Smooth muscle cell (in vitro differentiated cells): ENCODE data around the gene ADAMTS17. TPM values are rescaled to one million over a fixed set of nuclear protein-coding genes. Genes with fewer than 3 reads are reported as not detected.
A peak's percentile ranks its signal among the peaks of the same experiment; 100 is the strongest.

ENCODE experiments used
- DNase-seq: peaks from one replicate; lab custom pipeline; 2025; ENCODE audit not compliant: unreplicated experiment; lab: John Stamatoyannopoulos, UW
- H2AFZ ChIP-seq: fragments of 200-600 bp; sonication (generic); 2 replicates; pipeline ENCODE4 v1.6.0; 2016; ENCODE audit warnings: antibody characterized with exemption, low read depth, mild to moderate bottlenecking
- H3F3A ChIP-seq: fragments of 200-600 bp; sonication (generic); 2 replicates; pipeline ENCODE4 v1.6.0; 2017; ENCODE audit warnings: antibody characterized with exemption, low read depth
- H3K27ac ChIP-seq: fragments of 200-600 bp; sonication (generic); 2 replicates; pipeline ENCODE4 v1.5.1; 2016; ENCODE audit warnings: low read depth, mild to moderate bottlenecking
- H3K27me3 ChIP-seq: fragments of 200-600 bp; sonication (generic); 2 replicates; pipeline ENCODE4 v1.6.1; 2016; ENCODE audit warnings: low read depth, mild to moderate bottlenecking
- H3K36me3 ChIP-seq: fragments of 200-600 bp; sonication (generic); 2 replicates; pipeline ENCODE4 v1.5.1; 2016; ENCODE audit warnings: low read depth
- H3K4me1 ChIP-seq: fragments of 200-600 bp; sonication (generic); 2 replicates; pipeline ENCODE4 v1.5.1; 2016; ENCODE audit warnings: low read depth
- H3K4me2 ChIP-seq: fragments of 200-600 bp; sonication (generic); 2 replicates; pipeline ENCODE4 v1.6.0; 2016; ENCODE audit warnings: mild to moderate bottlenecking
- H3K4me3 ChIP-seq: fragments of 200-600 bp; sonication (generic); 2 replicates; pipeline ENCODE4 v1.5.1; 2016; ENCODE audit warnings: mild to moderate bottlenecking
- H3K79me2 ChIP-seq: fragments of 200-600 bp; sonication (generic); 2 replicates; pipeline ENCODE4 v1.6.0; 2016; ENCODE audit warnings: low read depth, mild to moderate bottlenecking
- H3K9ac ChIP-seq: fragments of 200-600 bp; sonication (generic); 2 replicates; pipeline ENCODE4 v1.6.0; 2016; ENCODE audit warnings: low read depth
- H3K9me3 ChIP-seq: fragments of 200-600 bp; sonication (generic); replicated peaks from 2 replicates; pipeline ENCODE4 v1.5.1; 2016; ENCODE audit warnings: low read depth
- H4K20me1 ChIP-seq: fragments of 200-600 bp; sonication (generic); 2 replicates; pipeline ENCODE4 v1.6.0; 2016; ENCODE audit warnings: low read depth
- WGBS: methylation state at CpG from one replicate; pipeline ENCODE4 v1.1.7; 2016; ENCODE audit warnings: low lambda C conversion rate; 5-methylcytosine and 5-hydroxymethylcytosine counted together
- polyA plus RNA-seq: library from polyadenylated mRNA; unstranded; fragments of >200 nt; fragmentation: Nextera tagmentation; extraction: Ambion mirVana; gene quantifications from 2 replicates; pipeline ENCODE4 v1.2.1, GENCODE V29; 2016
- total RNA-seq: library from RNA; depleted of rRNA; stranded (reverse); fragments of >200 nt; gene quantifications from 2 replicates; pipeline ENCODE4 v1.2.3, GENCODE V29; 2014
- TF ChIP-seq, protein P1 (sequence below): fragments of 200-600 bp; sonication (generic); IDR thresholded peaks from 2 replicates; pipeline ENCODE4 v1.5.1; 2017; ENCODE audit warnings: borderline replicate concordance, mild to moderate bottlenecking, antibody characterized with exemption; ENCODE audit not compliant: insufficient read depth, poor library complexity, severe bottlenecking

The ADAMTS17 gene
- total and polyA plus RNA-seq, 2 experiments from 2014 or later: 0.63 to 3.1 TPM

GRCh38 chr15:100083572-100083971 lies 258.2 kb downstream of the ADAMTS17 start:
- TF ChIP-seq, protein P1, sequence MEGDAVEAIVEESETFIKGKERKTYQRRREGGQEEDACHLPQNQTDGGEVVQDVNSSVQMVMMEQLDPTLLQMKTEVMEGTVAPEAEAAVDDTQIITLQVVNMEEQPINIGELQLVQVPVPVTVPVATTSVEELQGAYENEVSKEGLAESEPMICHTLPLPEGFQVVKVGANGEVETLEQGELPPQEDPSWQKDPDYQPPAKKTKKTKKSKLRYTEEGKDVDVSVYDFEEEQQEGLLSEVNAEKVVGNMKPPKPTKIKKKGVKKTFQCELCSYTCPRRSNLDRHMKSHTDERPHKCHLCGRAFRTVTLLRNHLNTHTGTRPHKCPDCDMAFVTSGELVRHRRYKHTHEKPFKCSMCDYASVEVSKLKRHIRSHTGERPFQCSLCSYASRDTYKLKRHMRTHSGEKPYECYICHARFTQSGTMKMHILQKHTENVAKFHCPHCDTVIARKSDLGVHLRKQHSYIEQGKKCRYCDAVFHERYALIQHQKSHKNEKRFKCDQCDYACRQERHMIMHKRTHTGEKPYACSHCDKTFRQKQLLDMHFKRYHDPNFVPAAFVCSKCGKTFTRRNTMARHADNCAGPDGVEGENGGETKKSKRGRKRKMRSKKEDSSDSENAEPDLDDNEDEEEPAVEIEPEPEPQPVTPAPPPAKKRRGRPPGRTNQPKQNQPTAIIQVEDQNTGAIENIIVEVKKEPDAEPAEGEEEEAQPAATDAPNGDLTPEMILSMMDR: no peak
- H3K4me1 ChIP-seq: peaks cover 9% of the 10 kb centered on the region
- H3F3A ChIP-seq: no peaks in the 10 kb centered on the region
- peak overlapping the region; percentile 24 for H3K4me2 ChIP-seq
- H3K27me3 ChIP-seq: no peaks in the 10 kb centered on the region
- H3K36me3 ChIP-seq: no peaks in the 10 kb centered on the region
- H2AFZ ChIP-seq: no peak overlapping the region
- H3K79me2 ChIP-seq: no peaks in the 10 kb centered on the region
- DNase-seq: no peak
- H4K20me1 ChIP-seq: no peaks in the 10 kb centered on the region
- 100% methylated on average over 2 of the region's 2 CpGs for WGBS
- H3K27ac ChIP-seq: peak overlapping the region; percentile 42
- H3K9ac ChIP-seq: peak overlapping the region; percentile 28
- H3K9me3 ChIP-seq: no peaks in the 10 kb centered on the region
- H3K4me3 ChIP-seq: no peak overlapping the region

DNA sequence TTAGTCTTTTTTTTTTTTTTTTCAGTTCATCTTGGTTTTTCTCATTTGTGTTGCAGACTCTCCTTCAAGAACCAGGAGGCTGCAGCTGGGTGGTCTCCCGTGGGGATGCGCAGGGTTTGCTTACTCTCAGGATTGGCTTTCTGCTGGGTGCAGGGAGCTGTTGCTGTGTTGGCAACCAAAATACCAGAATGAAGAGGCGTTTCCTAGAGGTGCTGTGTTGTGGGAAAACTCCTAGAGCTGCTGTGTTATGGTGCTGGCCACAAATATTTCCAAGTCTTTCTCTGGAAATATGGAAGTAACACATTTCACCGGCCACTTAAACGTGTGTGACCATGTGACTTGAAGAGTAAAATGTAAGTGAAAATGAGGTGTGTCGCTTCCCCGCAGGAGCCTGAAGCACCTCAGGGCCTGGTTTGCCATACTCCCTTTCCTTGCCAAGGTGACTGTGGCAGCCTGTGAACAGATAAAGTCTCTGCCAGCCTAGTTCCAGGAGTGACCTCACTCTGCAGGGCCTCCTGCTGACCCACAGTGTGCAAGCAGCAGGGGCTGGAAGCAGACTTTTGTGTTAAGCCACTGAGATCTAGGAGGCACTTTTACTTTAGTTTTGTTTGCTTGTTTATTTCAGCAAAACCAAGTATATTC lies 258.9 kb downstream of the ADAMTS17 start:
- Histone ChIP-seq H3K27ac (peak overlapping the region; percentile 42), H3K79me2 (no peaks in the 10 kb centered on the region), H3K36me3 (no peaks in the 10 kb centered on the region), H2AFZ (no peak overlapping the region), H3K4me2 (peak overlapping the region; percentile 24), H3K9ac (peak overlapping the region; percentile 28), H3F3A (no peaks in the 10 kb centered on the region), H3K27me3 (no peaks in the 10 kb centered on the region), H4K20me1 (no peaks in the 10 kb centered on the region), H3K9me3 (no peaks in the 10 kb centered on the region), H3K4me1 (peaks cover 9% of the 10 kb centered on the region), H3K4me3 (no peak overlapping the region)
- no peak for DNase-seq
- WGBS: 63% methylated on average over 7 of the region's 7 CpGs
- TF ChIP-seq, protein P1: no peak

- Histone ChIP-seq H3F3A (no peaks in the 10 kb centered on the region), H3K36me3 (no peaks in the 10 kb centered on the region), H3K27ac (no peak overlapping the region), H3K4me2 (no peak overlapping the region), H3K4me1 (peaks cover 9% of the 10 kb centered on the region), H3K9ac (no peak overlapping the region), H4K20me1 (no peaks in the 10 kb centered on the region), H3K9me3 (no peaks in the 10 kb centered on the region), H3K4me3 (no peak overlapping the region), H2AFZ (no peak overlapping the region), H3K79me2 (no peaks in the 10 kb centered on the region), H3K27me3 (no peaks in the 10 kb centered on the region)
- TF ChIP-seq, protein P1: no peak
- no peak for DNase-seq
- 97% methylated on average over 4 of the region's 4 CpGs for WGBS
These were observed 260.3 kb downstream of the ADAMTS17 start for GRCh38 chr15:100081454-100081853.
